ENCODE data around the gene LYVE1. TPM values are rescaled to one million over a fixed set of nuclear protein-coding genes. Genes with fewer than 3 reads are reported as not detected.
"Not testable (repeated sequence)": the region's sequence is repeated elsewhere in the genome, so short reads cannot be mapped to it uniquely, and the experiment has no call there.

Gene LYVE1
- total RNA-seq = 101 and 140 TPM in 2 replicates

- DNase-seq (ENCODE audit: low read depth in 2 of 2) = peak; percentile 89 to 95
These were observed at the start of gene LYVE1 for GRCh38 chr11:10568486-10568941. TSS of gene LYVE1 (minus strand) at chr11:10568665. CDS start at chr11:10568532, 133 bp downstream.

GRCh38 chr11:10617551-10617950, 49.1 kb upstream of the LYVE1 start:
- DNase-seq (ENCODE audit: low read depth in 2 of 2) = no peak

- DNase-seq (ENCODE audit: low read depth in 2 of 2) = no peak
These were observed 43.8 kb upstream of the LYVE1 start for GRCh38 chr11:10611979-10612862.

GRCh38 chr11:10609636-10610035, 41.2 kb upstream of the LYVE1 start:
- DNase-seq (ENCODE audit: low read depth in 2 of 2) = no peak

GRCh38 chr11:10608584-10608983, 40.1 kb upstream of the LYVE1 start:
- no peak for DNase-seq (ENCODE audit: low read depth in 2 of 2)

GRCh38 chr11:10607462-10608132, 39.1 kb upstream of the LYVE1 start:
- DNase-seq (ENCODE audit: low read depth in 2 of 2) = peak; percentile 80 to 98

GRCh38 chr11:10606536-10607208, 38.2 kb upstream of the LYVE1 start:
- peak; percentile 73 to 79 for DNase-seq (ENCODE audit: low read depth in 2 of 2)

GRCh38 chr11:10605941-10606381, 37.5 kb upstream of the LYVE1 start:
- peak; percentile 67 to 85 for DNase-seq (ENCODE audit: low read depth in 2 of 2)

- DNase-seq (ENCODE audit: low read depth in 2 of 2) = no peak
These were observed 36.3 kb upstream of the LYVE1 start for GRCh38 chr11:10604798-10605197.

- DNase-seq (ENCODE audit: low read depth in 2 of 2) = peak in 1 of 2 donors; percentile 37
These were observed 35.9 kb upstream of the LYVE1 start for GRCh38 chr11:10604340-10604748.

GRCh38 chr11:10603721-10604297, 35.3 kb upstream of the LYVE1 start:
- DNase-seq (ENCODE audit: low read depth in 2 of 2) = no peak

GRCh38 chr11:10602945-10603344, 34.5 kb upstream of the LYVE1 start:
- DNase-seq (ENCODE audit: low read depth in 2 of 2) = no peak

GRCh38 chr11:10602366-10602765, 33.9 kb upstream of the LYVE1 start:
- no peak for DNase-seq (ENCODE audit: low read depth in 2 of 2)

- DNase-seq (ENCODE audit: low read depth in 2 of 2) = no peak
These were observed 33.4 kb upstream of the LYVE1 start for GRCh38 chr11:10601837-10602236.

- DNase-seq (ENCODE audit: low read depth in 2 of 2) = peak; percentile 46 to 81
These were observed 32.2 kb upstream of the LYVE1 start for GRCh38 chr11:10600570-10601248.

GRCh38 chr11:10599388-10600175, 31.1 kb upstream of the LYVE1 start:
- peak in 1 of 2 donors; percentile 47 for DNase-seq (ENCODE audit: low read depth in 2 of 2)

GRCh38 chr11:10598816-10599215, 30.4 kb upstream of the LYVE1 start:
- DNase-seq (ENCODE audit: low read depth in 2 of 2) = no peak

GRCh38 chr11:10597877-10598351, 29.4 kb upstream of the LYVE1 start:
- DNase-seq (ENCODE audit: low read depth in 2 of 2) = peak in 1 of 2 donors; percentile 29

- not testable (repeated sequence) for DNase-seq (ENCODE audit: low read depth in 2 of 2)
These were observed 27.4 kb upstream of the LYVE1 start for GRCh38 chr11:10595840-10596239.

GRCh38 chr11:10594407-10594806, 25.9 kb upstream of the LYVE1 start:
- DNase-seq (ENCODE audit: low read depth in 2 of 2) = no peak
